ENCODE measurements around the gene CHST8.

Gene CHST8

DNA sequence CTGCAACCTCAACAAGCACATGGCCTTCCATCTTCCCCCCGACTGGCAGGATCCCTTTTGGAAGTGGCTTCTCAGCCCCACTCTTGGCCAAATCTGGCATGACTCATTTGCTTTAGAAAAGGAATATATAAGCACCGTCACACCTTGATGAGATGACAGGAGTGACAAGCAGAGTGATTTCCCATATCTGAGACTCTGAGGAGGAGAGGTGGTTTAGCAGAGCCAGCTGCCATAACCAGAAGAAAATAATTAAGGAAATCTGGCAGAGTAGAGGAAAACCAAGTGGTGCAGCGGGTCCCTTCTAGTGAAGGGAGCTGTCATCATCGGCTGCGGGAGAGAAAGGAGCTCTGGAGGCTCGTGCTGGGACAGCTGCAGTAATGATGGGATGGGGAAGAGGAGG, 147.5 kb downstream of the CHST8 start:
- no peak for DNase-seq (ENCODE audit: low spot score)

DNA sequence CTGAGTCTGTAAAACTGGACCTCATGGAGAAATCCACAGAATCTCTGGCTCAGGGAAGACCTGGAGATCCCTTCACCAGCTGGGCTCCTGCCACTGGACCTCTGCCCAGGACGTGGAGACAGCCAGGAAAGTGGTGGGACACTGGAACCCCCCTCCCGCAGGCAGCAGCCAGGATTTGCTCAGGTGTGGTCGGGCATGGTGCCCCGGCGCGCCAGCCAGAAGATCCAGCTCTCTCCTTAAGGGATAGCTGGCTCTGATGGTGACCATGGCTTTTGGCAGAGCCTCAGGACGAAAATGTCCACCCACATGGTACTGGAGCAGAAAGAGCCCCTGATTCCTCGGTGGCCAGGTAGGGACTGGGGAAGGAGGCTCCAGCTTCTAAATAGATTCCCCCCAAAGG, 148.4 kb downstream of the CHST8 start:
- no peak for DNase-seq (ENCODE audit: low spot score)

DNA sequence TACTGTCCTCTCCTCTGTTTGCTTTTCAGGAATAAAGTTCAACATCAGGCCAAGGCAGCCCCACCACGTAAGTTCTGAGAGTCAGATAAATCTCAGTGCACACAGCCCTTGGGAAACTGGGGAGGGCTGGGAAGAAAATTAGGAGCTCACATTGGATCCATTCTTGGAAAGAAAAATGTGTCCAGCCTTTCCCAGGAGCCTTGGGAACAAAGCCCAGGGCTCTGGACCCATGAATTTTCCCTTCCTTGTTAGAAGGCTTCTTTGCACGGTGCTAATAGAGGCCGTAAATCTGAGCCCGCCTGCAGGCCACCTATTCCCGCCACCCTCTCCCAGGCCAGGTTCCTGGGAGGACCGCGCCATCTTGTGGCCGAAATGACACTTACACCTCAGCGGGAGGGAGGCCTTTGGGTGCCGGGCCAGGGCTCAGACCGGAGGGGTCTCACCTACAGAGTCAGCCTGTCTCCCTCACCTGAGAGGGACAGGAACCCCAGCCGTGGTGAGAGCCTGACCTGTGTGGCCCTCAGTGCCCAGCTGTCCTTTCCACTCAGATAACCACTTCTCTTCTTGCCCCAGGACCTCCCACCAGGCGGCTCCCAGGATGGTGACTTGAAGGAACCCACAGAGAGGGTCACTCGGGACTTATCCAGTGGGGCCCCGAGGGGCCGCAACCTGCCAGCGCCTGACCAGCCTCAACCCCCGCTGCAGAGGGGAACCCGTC, 149.8 kb downstream of the CHST8 start:
- peak; percentile 85 for DNase-seq (ENCODE audit: low spot score)

DNA sequence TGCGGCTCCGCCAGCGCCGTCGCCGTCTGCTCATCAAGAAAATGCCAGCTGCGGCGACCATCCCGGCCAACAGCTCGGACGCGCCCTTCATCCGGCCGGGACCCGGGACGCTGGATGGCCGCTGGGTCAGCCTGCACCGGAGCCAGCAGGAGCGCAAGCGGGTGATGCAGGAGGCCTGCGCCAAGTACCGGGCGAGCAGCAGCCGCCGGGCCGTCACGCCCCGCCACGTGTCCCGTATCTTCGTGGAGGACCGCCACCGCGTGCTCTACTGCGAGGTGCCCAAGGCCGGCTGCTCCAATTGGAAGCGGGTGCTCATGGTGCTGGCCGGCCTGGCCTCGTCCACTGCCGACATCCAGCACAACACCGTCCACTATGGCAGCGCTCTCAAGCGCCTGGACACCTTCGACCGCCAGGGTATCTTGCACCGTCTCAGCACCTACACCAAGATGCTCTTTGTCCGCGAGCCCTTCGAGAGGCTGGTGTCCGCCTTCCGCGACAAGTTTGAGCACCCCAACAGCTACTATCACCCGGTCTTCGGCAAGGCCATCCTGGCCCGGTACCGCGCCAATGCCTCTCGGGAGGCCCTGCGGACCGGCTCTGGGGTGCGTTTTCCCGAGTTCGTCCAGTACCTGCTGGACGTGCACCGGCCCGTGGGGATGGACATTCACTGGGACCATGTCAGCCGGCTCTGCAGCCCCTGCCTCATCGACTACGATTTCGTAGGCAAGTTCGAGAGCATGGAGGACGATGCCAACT, 150.5 kb downstream of the CHST8 start:
- DNase-seq (ENCODE audit: low spot score): peak; percentile 2

DNA sequence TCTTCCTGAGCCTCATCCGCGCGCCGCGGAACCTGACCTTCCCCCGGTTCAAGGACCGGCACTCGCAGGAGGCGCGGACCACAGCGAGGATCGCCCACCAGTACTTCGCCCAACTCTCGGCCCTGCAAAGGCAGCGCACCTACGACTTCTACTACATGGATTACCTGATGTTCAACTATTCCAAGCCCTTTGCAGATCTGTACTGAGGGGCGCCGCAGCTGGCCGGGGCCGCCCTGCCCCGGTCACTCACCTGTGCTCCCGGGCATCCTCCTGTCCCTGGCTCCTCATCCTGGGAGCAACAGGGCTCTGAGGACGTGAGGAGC, 151.1 kb downstream of the CHST8 start:
- DNase-seq (ENCODE audit: low spot score): peak; percentile 3

DNA sequence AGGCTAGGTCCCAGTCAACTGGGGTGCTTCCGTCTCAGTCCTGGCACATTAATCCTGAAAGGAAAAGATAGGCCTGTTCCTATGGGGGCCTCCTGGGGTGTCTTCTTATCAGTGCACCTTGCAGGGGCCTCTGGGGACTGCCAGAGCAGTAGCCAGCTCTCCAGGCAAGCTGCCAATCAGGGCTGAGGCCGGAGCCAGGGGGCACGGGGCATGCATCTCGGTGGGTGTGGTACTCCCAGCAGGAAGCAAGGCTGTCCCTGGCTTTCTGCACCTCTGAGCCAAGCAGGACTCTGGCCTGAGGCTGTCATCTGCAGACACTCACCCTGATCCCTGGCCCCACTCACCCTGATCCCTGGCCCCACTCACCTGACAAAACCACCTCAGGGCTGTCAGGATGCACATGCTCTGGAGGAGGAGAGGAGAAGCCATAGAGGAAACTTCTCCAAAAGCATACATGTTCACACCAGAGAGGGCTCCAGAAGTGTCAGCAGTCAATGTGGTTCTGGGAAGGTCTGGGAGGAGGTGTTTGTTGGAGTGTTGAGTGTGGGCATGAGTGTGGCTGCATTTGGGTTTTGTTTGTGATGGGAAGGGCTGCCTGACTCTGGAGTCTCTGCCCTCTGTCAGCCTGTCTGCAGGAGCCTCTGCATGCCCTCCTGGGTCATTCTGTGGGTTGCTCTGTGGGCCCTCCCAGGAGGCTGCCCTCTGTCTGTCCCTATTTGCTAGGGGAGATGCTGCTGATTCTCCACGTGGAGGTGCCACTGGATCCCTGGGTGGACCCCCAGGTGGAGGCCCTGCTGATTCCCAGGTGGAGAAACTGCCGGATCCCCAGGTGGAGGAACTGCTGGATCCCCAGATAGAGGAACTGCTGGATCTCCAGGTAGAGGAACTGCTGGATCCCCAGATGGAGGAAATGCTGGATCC, 152.2 kb downstream of the CHST8 start:
- peak; percentile 3 for DNase-seq (ENCODE audit: low spot score)

DNA sequence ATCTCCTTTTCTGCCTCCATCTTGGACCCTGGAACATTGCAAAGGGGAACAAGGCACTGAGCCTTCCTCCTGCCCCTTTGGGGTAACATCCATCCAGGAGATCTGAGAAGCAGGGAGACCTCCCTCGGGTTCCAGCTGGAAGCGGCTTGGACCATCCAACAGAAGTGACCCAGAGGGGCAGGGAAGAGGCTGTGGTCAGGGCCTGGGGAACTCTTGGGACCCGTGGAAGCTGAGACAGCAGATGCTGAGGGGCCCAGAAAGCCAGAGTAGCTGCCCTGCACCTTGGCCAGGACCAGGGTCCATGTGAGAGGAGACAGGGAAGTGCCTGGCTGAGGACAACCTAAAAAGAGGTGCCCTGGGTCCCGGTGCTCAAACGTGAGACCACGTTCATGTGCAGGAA, 153.0 kb downstream of the CHST8 start:
- DNase-seq (ENCODE audit: low spot score): peak; percentile 4

DNA sequence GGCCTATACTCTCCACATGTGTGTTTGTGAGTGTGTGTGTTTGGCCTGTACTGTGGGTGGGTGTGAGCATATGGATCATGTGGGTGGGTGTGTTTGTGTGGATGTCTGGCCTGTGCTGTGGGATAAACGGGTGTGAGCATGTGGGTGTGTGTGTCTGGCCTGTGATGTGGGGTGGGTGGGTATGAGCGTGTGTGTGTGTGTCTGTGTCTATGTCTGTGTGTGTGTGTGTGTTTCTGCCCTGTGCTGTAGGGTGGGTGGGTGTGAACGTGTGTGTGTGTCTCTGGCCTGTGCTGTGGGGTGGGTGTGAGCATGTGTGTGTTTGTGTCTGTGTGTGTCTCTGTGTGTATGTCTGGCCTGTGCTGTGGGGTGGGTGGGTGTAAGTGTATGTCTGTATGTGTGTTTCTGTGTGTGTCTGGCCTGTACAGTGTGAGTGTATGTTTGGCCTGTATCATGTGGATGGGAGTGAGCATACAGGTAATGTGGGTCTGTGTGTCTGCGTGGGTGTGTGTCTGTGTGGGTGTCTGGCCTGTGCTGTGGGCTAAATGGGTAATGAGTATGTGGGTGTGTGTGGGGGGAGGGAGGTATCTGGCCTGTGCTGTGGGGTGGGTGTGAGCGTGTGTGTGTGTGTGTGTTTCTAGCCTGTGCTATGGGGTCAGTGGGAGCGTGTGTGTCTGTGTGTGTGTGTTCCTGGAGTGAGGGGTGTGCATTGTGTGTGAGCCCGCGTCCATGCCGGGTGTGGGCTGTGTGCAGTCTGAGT, 154.2 kb downstream of the CHST8 start:
- DNase-seq (ENCODE audit: low spot score): peak; percentile 2

DNA sequence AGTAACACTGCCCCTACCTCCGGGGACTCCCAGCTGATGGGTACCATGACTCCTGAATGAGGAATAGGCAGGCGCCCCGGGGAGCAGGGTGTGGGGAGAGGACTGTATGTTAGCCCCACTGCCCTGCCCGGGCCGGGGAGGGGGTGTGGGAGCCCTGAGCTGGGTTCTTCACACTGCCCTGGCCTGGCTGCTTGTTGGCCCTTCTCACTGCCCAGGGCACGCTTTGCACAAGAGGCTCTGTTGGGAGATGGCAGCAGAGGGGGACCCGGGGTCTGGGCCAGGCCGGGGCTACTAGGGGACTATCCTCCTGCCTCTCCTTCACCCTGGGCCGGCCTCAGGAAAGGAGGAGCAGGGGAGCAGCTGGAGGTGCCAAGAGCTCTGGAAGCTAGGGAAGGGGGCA, 155.6 kb downstream of the CHST8 start:
- DNase-seq (ENCODE audit: low spot score): peak; percentile 2

DNA sequence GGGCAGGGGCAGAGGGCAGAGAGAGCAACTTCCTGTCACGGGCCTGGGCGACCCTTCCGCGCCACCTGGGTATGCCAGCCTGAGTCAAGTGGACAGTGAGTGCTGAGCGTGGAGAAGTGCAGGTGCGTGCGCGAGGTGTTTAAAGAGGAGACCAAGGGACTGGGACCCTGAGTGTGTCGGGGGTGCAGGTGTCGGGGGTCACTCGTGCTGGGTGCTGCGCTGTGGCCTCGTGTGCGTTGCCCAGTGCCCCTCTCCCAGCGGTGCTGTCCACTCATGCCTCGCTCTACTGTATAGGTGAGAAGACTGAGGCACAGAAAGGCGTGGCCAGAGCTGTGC, 156.0 kb downstream of the CHST8 start:
- DNase-seq (ENCODE audit: low spot score): no peak

DNA sequence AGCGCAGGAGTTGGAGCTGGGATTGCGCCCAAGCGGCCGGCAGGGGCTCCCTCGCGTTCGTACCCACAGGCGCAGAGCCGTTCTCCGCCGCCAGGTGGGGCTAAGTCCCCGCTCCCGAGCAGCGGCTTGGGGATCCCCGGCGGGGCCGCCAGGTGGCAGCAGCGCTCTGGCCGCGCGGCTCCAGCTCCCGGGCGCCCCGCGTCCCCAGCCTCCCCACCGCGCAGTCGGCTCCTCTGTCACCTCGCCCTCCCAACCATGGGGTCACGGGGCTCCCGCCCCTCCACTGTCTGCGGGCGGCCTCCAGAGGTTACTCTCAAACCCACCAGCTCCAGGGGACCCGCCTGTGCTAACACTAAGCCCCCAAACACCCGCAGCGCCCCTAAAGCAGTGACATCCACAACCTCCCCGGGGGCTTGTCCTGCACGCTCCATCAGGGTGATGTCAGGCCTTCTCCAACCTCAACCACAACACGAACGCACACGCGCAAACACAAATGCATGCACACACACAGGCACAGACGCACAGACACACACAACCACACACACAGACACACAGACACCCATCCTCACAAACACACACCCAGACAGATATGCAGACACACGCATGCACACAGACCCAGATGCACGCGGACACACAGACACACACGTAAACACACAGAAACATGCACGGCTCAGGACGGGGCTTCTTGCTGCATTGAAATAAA, 156.5 kb downstream of the CHST8 start:
- peak; percentile 98 for DNase-seq (ENCODE audit: low spot score)

DNA sequence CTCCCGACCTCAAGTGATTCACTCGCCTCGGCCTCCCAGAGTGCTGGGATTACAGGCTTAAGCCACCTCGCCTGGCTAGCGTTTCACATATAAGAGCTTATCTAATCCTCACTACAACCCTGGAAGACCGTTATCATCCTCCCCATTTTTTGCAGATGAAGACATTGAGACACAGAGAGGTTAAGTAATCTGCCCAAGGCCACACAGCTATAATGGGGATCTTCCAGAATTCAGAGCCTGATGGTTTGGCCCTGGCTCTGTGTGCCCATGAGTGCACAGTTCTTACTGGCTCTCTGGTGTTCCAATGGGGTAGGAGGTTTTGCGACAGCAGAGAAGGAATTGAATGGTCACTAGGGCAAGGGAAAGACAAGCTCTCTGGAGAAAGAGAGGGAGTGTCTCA, 158.1 kb downstream of the CHST8 start:
- no peak for DNase-seq (ENCODE audit: low spot score)

DNA sequence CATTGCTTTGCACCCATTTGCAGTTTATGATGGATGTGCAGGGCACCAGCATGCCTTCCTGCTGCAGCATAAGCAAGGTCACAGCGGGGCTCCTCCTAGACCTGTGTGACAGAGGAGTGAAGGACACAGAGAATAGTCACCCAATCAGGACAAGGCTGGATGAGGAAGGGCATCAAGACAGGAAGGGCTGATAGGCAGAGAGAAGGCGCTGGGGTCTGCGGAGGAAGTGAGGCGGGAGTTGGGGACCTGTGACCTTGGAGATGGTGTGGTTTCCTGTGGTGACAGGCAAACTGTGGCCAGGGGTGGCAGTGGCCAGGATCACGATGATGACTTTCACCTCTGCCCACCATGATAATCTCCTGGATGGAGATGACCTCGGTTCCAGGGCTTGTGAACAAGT, 158.5 kb downstream of the CHST8 start:
- DNase-seq (ENCODE audit: low spot score): peak; percentile 6

DNA sequence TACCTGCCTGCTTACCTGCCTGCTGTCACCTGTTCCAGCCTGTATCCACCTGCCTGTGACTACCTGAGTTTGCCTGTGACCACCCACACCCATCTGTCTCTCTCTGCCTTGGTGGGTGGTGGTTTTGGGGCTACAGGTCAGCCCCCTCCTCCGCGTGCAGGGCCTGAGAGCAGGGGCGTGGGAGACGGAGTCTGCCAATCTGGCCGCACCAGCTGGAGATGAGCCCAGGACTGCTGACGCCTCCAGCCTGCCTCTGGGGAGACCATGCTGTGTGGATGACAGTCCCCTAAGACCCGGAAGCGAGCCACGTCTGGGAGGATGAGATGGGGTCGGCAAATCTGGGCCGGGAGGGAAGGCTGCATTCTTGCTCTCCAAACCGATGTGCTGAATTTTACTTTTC, 159.0 kb downstream of the CHST8 start:
- peak; percentile 5 for DNase-seq (ENCODE audit: low spot score)

DNA sequence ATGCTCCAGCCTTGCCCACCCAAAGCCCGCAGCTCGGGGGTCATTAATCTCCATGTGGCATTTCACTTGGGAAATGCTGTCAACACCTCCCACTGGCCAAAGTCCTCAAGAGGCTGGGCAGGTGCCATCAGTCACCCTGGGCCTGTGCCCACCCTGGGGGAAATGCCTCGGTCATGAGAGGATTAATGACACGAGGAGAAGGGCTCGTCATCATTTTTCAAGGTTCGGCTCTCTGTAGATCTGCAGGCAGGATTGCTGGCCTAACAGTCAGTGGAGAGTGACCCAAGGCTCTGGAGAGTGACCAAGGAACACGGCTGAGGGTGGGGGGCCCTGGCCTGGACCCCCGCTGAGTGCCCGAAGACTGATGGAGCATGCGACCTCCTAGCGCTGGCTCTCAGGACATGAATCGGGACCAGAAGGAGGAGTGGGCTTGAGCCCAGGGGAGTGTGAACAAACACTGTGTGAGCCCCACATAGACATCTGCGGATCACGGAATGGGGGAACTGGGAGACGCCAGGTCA, 159.7 kb downstream of the CHST8 start:
- peak; percentile 6 for DNase-seq (ENCODE audit: low spot score)

DNA sequence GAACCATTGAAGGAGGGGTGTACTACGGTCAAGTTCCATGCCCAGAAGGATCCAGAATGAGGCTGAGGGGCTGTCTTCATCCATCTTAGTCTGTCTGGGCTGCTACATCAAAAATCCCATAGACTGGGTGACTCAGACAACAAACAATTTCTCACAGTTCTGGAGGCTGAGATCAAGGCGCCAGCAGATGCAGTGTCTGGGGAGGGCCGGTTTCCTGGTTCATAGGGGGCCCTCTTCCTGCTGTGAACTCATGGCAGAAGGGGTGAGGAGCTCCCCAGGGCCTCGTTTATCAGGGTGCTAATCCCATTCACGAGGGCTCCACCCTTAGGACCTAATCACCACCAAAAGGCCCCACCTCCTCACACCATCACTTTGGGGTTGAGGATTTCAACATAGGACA, 160.2 kb downstream of the CHST8 start:
- DNase-seq (ENCODE audit: low spot score): no peak

DNA sequence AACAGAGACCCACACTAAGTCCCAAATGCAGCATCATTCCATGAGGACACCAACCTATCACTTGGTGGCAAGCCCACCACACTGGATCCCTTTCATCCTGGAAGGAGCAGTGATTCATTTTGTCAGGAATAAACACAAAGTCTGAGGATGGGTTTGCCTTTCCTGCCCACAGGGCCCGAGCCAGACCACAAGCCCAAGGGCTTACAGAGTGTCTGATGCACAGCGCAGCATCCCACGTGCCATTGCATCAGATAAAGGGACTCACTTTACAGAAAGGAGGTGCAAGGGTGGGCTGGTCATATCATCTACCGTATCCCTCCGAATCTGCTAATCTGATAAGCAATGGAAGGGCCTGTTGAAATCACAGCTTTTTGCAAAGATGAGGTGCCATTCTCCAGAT, 162.7 kb downstream of the CHST8 start:
- DNase-seq (ENCODE audit: low spot score): no peak

DNA sequence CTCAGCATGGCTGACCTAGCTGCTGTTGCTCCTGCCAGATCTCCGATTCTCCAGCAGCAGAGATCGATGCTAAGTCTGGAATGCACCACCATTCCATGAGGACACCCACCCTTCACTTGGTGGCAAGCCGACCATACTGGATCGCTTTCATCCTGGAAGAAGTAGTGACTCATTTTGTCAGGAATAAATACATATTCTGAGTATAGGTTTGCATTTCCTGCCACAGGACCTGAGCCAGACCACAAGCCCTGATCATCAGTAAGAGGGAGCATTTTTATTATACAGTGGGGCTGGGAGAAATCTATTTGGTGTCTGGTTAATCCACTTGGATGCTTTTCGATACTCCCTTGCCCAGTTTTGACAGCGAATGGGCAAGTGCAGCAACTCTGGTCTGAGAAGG, 164.0 kb downstream of the CHST8 start:
- no peak for DNase-seq (ENCODE audit: low spot score)

DNA sequence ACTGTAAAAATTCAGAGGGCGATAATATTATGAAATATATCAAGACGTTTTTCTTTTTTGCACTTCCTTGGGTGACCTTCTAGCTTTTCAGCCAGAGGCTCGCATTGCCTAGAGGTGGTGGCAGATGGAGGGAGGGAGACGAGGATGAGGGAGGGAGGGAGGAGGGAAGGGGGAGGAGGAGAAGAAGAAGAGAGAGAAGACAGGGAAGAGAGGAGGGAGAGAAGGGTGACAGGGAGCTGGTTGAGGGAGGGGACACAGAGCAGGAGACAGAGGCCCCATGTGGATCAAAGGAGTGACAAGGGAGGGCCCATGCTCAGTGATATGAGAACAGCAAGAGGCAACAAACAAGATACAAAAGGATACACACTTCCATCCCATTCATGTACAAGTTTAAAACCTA, 166.9 kb downstream of the CHST8 start:
- no peak for DNase-seq (ENCODE audit: low spot score)

DNA sequence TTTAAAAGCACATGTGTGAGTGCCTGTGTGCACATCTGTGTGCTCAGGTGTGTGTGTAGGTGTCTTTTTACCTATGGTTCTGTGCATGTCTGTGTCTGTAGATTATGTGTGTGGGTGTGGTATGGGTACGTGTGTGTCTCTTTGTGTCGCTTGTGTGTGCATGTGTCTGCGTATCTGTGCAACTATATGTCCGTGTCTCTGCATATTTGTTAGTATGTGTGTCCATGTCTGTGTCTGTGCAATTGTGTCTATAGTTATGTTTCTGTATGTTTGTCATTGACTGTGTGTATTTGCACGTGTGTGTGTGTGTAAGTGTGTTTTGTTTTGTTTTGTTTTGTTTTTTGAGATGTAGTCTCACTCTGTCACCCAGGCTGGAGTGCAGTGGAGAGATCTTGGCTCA, 167.6 kb downstream of the CHST8 start:
- DNase-seq (ENCODE audit: low spot score): no peak

DNA sequence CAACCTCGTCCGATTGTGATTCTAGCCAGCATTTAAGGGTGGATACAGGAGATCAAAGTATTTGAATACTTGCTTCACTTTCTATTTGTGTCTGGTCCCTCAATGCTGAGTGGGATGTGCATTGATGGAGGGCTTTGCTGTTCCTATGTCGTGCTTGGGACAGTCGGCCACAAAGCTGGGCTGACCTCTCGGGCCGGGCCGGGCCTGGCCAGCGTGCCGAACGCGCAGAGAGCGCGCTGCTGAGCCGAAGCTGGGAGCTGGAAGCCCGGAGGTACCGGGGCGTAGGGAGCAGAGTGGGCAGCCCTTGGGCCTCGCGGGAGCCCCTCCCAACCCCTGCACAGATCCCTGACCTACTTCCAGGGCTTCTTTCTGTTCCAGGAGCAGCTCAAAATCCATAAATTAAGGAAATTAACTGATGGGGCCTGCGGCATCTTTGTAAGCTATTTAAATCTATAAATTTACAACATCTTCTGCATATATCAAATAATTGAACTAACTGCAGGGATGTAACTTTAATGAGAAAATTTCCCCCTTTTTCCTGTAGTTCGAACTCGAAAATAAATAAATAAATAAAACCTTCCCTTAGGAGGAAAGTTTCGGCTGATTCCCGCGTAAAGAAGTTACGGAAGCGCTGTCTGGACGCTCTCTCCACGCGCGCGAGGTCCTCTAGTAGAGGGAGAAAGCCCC, 173.1 kb downstream of the CHST8 start:
- peak; percentile 66 for DNase-seq (ENCODE audit: low spot score)
